Stimulated activated memory B cell treated with anti-CD40 and anti-IgM and Interleukin-4, amounts not matched to agents 10 μg/mL and 1 μg/mL and 100 μg/mL, for 72 hours (primary cell): Measurements from ENCODE around the gene DAAM2.

Experiments
- ATAC-seq: fragments of 150-1000 bp; cut with Tn5 transposase; 2 replicates; pipeline ENCODE4 v1.10.0; 2021
- H3K27ac Mint-ChIP-seq: one replicate; pipeline ENCODE4 v1.8.0; 2022; ENCODE audit warnings: mild to moderate bottlenecking, mixed read lengths
- H3K27me3 Mint-ChIP-seq: one replicate; pipeline ENCODE4 v1.8.0; 2022; ENCODE audit warnings: mixed read lengths
- H3K36me3 Mint-ChIP-seq: one replicate; pipeline ENCODE4 v1.8.0; 2022; ENCODE audit warnings: mixed read lengths
- H3K4me1 Mint-ChIP-seq: one replicate; pipeline ENCODE4 v1.8.0; 2022; ENCODE audit warnings: mixed read lengths
- H3K4me3 Mint-ChIP-seq: one replicate; pipeline ENCODE4 v1.8.0; 2022; ENCODE audit warnings: mild to moderate bottlenecking, moderate library complexity, mixed read lengths
- H3K9me3 Mint-ChIP-seq: one replicate; pipeline ENCODE4 v1.8.0; 2022; ENCODE audit warnings: mixed read lengths

The DAAM2 gene

GRCh38 chr6:39937686-39938333 lies 145.6 kb downstream of the DAAM2 start:
- H3K4me1 Mint-ChIP-seq = no peaks in the 10 kb centered on the region
- peaks cover 25% of the 10 kb centered on the region for H3K27me3 Mint-ChIP-seq
- no peak for ATAC-seq
- H3K27ac Mint-ChIP-seq = no peak overlapping the region
- H3K36me3 Mint-ChIP-seq = no peaks in the 10 kb centered on the region
- H3K9me3 Mint-ChIP-seq = no peaks in the 10 kb centered on the region
- H3K4me3 Mint-ChIP-seq = no peak overlapping the region

- Mint-ChIP-seq H3K9me3 (no peaks in the 10 kb centered on the region), H3K27ac (no peak overlapping the region), H3K4me1 (no peaks in the 10 kb centered on the region), H3K27me3 (peaks cover 25% of the 10 kb centered on the region), H3K36me3 (no peaks in the 10 kb centered on the region), H3K4me3 (no peak overlapping the region)
- ATAC-seq = no peak
Measured at GRCh38 chr6:39938773-39939654, 146.8 kb downstream of the DAAM2 start.

- Mint-ChIP-seq H3K27ac (no peak overlapping the region), H3K36me3 (no peaks in the 10 kb centered on the region), H3K27me3 (peaks cover 14% of the 10 kb centered on the region), H3K4me1 (no peaks in the 10 kb centered on the region), H3K4me3 (no peak overlapping the region), H3K9me3 (no peaks in the 10 kb centered on the region)
- ATAC-seq = no peak
Measured at GRCh38 chr6:39941138-39941537, 149.0 kb downstream of the DAAM2 start.

GRCh38 chr6:39941820-39942219 lies 149.6 kb downstream of the DAAM2 start:
- Mint-ChIP-seq H3K4me1 (no peaks in the 10 kb centered on the region), H3K9me3 (no peaks in the 10 kb centered on the region), H3K27me3 (peaks cover 11% of the 10 kb centered on the region), H3K36me3 (no peaks in the 10 kb centered on the region), H3K27ac (no peak overlapping the region), H3K4me3 (no peak overlapping the region)
- no peak for ATAC-seq

GRCh38 chr6:39942903-39943580 lies 150.9 kb downstream of the DAAM2 start:
- H3K4me3 Mint-ChIP-seq = no peak overlapping the region
- no peak for ATAC-seq
- no peaks in the 10 kb centered on the region for H3K4me1 Mint-ChIP-seq
- no peak overlapping the region for H3K27ac Mint-ChIP-seq
- H3K36me3 Mint-ChIP-seq = no peaks in the 10 kb centered on the region
- no peaks in the 10 kb centered on the region for H3K27me3 Mint-ChIP-seq
- no peaks in the 10 kb centered on the region for H3K9me3 Mint-ChIP-seq

GRCh38 chr6:39945626-39946025 lies 153.4 kb downstream of the DAAM2 start:
- no peaks in the 10 kb centered on the region for H3K4me1 Mint-ChIP-seq
- ATAC-seq = no peak
- H3K27ac Mint-ChIP-seq = no peak overlapping the region
- H3K36me3 Mint-ChIP-seq = no peaks in the 10 kb centered on the region
- H3K9me3 Mint-ChIP-seq = no peaks in the 10 kb centered on the region
- H3K27me3 Mint-ChIP-seq = no peaks in the 10 kb centered on the region
- H3K4me3 Mint-ChIP-seq = no peak overlapping the region

- Mint-ChIP-seq H3K27me3 (no peaks in the 10 kb centered on the region), H3K9me3 (no peaks in the 10 kb centered on the region), H3K36me3 (no peaks in the 10 kb centered on the region), H3K4me1 (no peaks in the 10 kb centered on the region), H3K27ac (no peak overlapping the region), H3K4me3 (no peak overlapping the region)
- no peak for ATAC-seq
Measured at GRCh38 chr6:39947611-39948068, 155.5 kb downstream of the DAAM2 start.

- H3K27ac Mint-ChIP-seq = no peak overlapping the region
- no peaks in the 10 kb centered on the region for H3K4me1 Mint-ChIP-seq
- ATAC-seq = no peak
- H3K27me3 Mint-ChIP-seq = no peaks in the 10 kb centered on the region
- H3K4me3 Mint-ChIP-seq = no peak overlapping the region
- H3K9me3 Mint-ChIP-seq = no peaks in the 10 kb centered on the region
- H3K36me3 Mint-ChIP-seq = no peaks in the 10 kb centered on the region
Measured at GRCh38 chr6:39948199-39948791, 156.1 kb downstream of the DAAM2 start.

- Mint-ChIP-seq H3K4me3 (no peak overlapping the region), H3K27ac (no peak overlapping the region), H3K36me3 (no peaks in the 10 kb centered on the region), H3K27me3 (no peaks in the 10 kb centered on the region), H3K4me1 (no peaks in the 10 kb centered on the region), H3K9me3 (no peaks in the 10 kb centered on the region)
- no peak for ATAC-seq
Measured at GRCh38 chr6:39950125-39950720, 158.0 kb downstream of the DAAM2 start.

- no peaks in the 10 kb centered on the region for H3K9me3 Mint-ChIP-seq
- H3K4me3 Mint-ChIP-seq = no peak overlapping the region
- no peaks in the 10 kb centered on the region for H3K4me1 Mint-ChIP-seq
- H3K27ac Mint-ChIP-seq = no peak overlapping the region
- no peaks in the 10 kb centered on the region for H3K36me3 Mint-ChIP-seq
- no peak for ATAC-seq
- no peaks in the 10 kb centered on the region for H3K27me3 Mint-ChIP-seq
Measured at GRCh38 chr6:39951191-39951590, 159.0 kb downstream of the DAAM2 start.

GRCh38 chr6:39951716-39952115 lies 159.5 kb downstream of the DAAM2 start:
- no peaks in the 10 kb centered on the region for H3K9me3 Mint-ChIP-seq
- H3K36me3 Mint-ChIP-seq = no peaks in the 10 kb centered on the region
- no peak for ATAC-seq
- no peak overlapping the region for H3K27ac Mint-ChIP-seq
- H3K4me1 Mint-ChIP-seq = no peaks in the 10 kb centered on the region
- no peak overlapping the region for H3K4me3 Mint-ChIP-seq
- H3K27me3 Mint-ChIP-seq = no peaks in the 10 kb centered on the region

- ATAC-seq = no peak
- no peak overlapping the region for H3K27ac Mint-ChIP-seq
Measured at GRCh38 chr6:39952167-39952566, 160.0 kb downstream of the DAAM2 start.

GRCh38 chr6:39953076-39953618 lies 161.0 kb downstream of the DAAM2 start:
- Mint-ChIP-seq H3K27ac (no peak overlapping the region), H3K27me3 (no peaks in the 10 kb centered on the region), H3K4me3 (no peak overlapping the region), H3K9me3 (no peaks in the 10 kb centered on the region), H3K36me3 (no peaks in the 10 kb centered on the region), H3K4me1 (no peaks in the 10 kb centered on the region)
- ATAC-seq = no peak

More at GRCh38 chr6:39952167-39952566, 160.0 kb downstream of the DAAM2 start:
- H3K27me3 Mint-ChIP-seq = no peaks in the 10 kb centered on the region
- H3K9me3 Mint-ChIP-seq = no peaks in the 10 kb centered on the region
- no peak overlapping the region for H3K4me3 Mint-ChIP-seq
- H3K4me1 Mint-ChIP-seq = no peaks in the 10 kb centered on the region
- H3K36me3 Mint-ChIP-seq = no peaks in the 10 kb centered on the region
